ENCODE measurements around the gene DYNC2I2.

Gene DYNC2I2

GRCh38 chr9:128640603-128641002, 16.0 kb downstream of the DYNC2I2 start:
- Histone ChIP-seq H2AFZ (ENCODE audit: low read depth, low read length, severe bottlenecking) (no peak overlapping the region), H3K27me3 (ENCODE audit: low read length) (no peaks in the 10 kb centered on the region), H3K9ac (ENCODE audit: low read length) (no peak overlapping the region), H3K9me2 (replicated peaks; ENCODE audit: insufficient read depth, low read length) (no peaks in the 10 kb centered on the region), H3K4me2 (ENCODE audit: low read depth, low read length, poor library complexity, severe bottlenecking) (no peak overlapping the region), H3K27ac (ENCODE audit: low read depth, low read length) (no peak overlapping the region), H3K4me3 (ENCODE audit: insufficient read depth, low read length, poor library complexity, severe bottlenecking) (no peak overlapping the region), H3K79me2 (ENCODE audit: insufficient read depth, low read length) (peaks cover 8% of the 10 kb centered on the region; the same call in 1 of the 2 replicates), H3F3A (ENCODE audit: insufficient read depth) (peaks cover 5% of the 10 kb centered on the region; the same call in 1 of the 2 replicates), H3K36me3 (ENCODE audit: low read length) (no peaks in the 10 kb centered on the region), H4K20me1 (ENCODE audit: low read depth, low read length) (no peaks in the 10 kb centered on the region), H3K9me3 (ENCODE audit: insufficient read depth, low read length) (no peaks in the 10 kb centered on the region)
- TF ChIP-seq CTCF (IDR thresholded peaks at IDR 0.05; ENCODE audit: insufficient read depth, low read length, poor library complexity, severe bottlenecking) (no peak), EZH2phosphoT487 (conservative IDR thresholded peaks at IDR 0.05; ENCODE audit: low read length) (no peak)

- Histone ChIP-seq H3K9ac (ENCODE audit: low read length) (no peak overlapping the region), H3K27ac (ENCODE audit: low read depth, low read length) (no peak overlapping the region), H3K36me3 (ENCODE audit: low read length) (no peaks in the 10 kb centered on the region), H3K79me2 (ENCODE audit: insufficient read depth, low read length) (peaks cover 4% of the 10 kb centered on the region; the same call in 1 of the 2 replicates), H4K20me1 (ENCODE audit: low read depth, low read length) (no peaks in the 10 kb centered on the region), H3K9me2 (replicated peaks; ENCODE audit: insufficient read depth, low read length) (no peaks in the 10 kb centered on the region), H3K4me2 (ENCODE audit: low read depth, low read length, poor library complexity, severe bottlenecking) (no peak overlapping the region), H3K9me3 (ENCODE audit: insufficient read depth, low read length) (no peaks in the 10 kb centered on the region), H2AFZ (ENCODE audit: low read depth, low read length, severe bottlenecking) (no peak overlapping the region), H3F3A (ENCODE audit: insufficient read depth) (no peaks in the 10 kb centered on the region), H3K4me3 (ENCODE audit: insufficient read depth, low read length, poor library complexity, severe bottlenecking) (no peak overlapping the region), H3K27me3 (ENCODE audit: low read length) (no peaks in the 10 kb centered on the region)
- TF ChIP-seq EZH2phosphoT487 (conservative IDR thresholded peaks at IDR 0.05; ENCODE audit: low read length) (no peak), CTCF (IDR thresholded peaks at IDR 0.05; ENCODE audit: insufficient read depth, low read length, poor library complexity, severe bottlenecking) (no peak)
Observed at GRCh38 chr9:128638580-128638979, 18.1 kb downstream of the DYNC2I2 start.

GRCh38 chr9:128637656-128638055, 19.0 kb downstream of the DYNC2I2 start:
- H3K36me3 ChIP-seq (ENCODE audit: low read length), result no peaks in the 10 kb centered on the region
- no peaks in the 10 kb centered on the region for H4K20me1 ChIP-seq (ENCODE audit: low read depth, low read length)
- no peak overlapping the region for H3K9ac ChIP-seq (ENCODE audit: low read length)
- no peak overlapping the region for H3K4me3 ChIP-seq (ENCODE audit: insufficient read depth, low read length, poor library complexity, severe bottlenecking)
- no peaks in the 10 kb centered on the region for H3K9me3 ChIP-seq (ENCODE audit: insufficient read depth, low read length)
- TF ChIP-seq CTCF (IDR thresholded peaks at IDR 0.05; ENCODE audit: insufficient read depth, low read length, poor library complexity, severe bottlenecking) (no peak), EZH2phosphoT487 (conservative IDR thresholded peaks at IDR 0.05; ENCODE audit: low read length) (no peak)
- no peaks in the 10 kb centered on the region for H3K27me3 ChIP-seq (ENCODE audit: low read length)
- no peak overlapping the region for H3K4me2 ChIP-seq (ENCODE audit: low read depth, low read length, poor library complexity, severe bottlenecking)
- no peaks in the 10 kb centered on the region for H3F3A ChIP-seq (ENCODE audit: insufficient read depth)
- 0 out of 2 replicates have a peak, but pooled peaks cover 2% of the 10 kb centered on the region for H3K79me2 ChIP-seq (ENCODE audit: insufficient read depth, low read length)
- no peaks in the 10 kb centered on the region for H3K9me2 ChIP-seq (replicated peaks; ENCODE audit: insufficient read depth, low read length)
- H2AFZ ChIP-seq (ENCODE audit: low read depth, low read length, severe bottlenecking), result no peak overlapping the region
- H3K27ac ChIP-seq (ENCODE audit: low read depth, low read length), result no peak overlapping the region
